NCI-H82 treated with DMSO at 0.1 percent for 48 hours (cell line): ENCODE results near the gene TESK2.
"Not testable (repeated sequence)": the region's sequence is repeated elsewhere in the genome, so short reads cannot be mapped to it uniquely, and the experiment has no call there.

Source experiments
- DNase-seq: peaks from one replicate; lab custom pipeline; 2025; ENCODE audit not compliant: unreplicated experiment; lab: John Stamatoyannopoulos, UW

The TESK2 gene

DNA sequence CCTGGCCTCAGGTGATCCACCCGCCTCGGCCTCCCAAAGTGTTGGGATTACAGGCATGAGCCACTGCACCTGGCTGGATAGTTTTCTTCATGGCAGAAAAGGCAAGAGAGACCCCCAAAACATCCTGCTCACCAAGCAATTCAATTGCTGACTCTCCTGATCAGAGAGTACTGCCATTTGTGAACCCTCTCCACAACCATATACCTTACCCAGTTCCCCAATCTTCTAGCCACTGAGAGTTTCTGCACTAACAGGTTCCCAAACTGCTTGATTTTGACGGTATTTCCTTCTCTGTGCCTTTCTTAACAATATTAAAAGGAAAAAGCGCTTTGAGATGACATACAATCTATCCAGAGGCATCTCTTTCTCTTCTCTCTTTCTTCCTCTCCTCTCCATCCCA, 110.8 kb downstream of the TESK2 start:
- no peak for DNase-seq

DNA sequence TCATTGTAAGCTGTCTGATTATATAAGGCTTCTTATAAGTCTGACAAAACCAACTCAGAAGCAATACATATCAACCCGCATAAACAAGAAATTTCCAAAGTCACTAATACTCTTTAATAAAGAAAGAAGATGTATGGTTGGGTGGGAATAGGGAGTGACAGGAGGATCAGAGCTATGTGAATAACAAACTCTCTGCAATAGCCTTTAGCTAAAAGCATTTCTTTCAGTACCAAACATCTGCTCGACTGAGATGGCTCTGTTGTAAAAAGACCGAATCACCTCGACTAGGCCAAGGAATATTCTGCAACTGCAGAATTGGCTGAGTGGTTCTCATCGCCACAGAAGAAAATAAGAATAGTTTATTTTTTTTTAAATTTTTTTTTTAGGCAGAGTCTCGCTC, 111.4 kb downstream of the TESK2 start:
- DNase-seq: no peak

DNA sequence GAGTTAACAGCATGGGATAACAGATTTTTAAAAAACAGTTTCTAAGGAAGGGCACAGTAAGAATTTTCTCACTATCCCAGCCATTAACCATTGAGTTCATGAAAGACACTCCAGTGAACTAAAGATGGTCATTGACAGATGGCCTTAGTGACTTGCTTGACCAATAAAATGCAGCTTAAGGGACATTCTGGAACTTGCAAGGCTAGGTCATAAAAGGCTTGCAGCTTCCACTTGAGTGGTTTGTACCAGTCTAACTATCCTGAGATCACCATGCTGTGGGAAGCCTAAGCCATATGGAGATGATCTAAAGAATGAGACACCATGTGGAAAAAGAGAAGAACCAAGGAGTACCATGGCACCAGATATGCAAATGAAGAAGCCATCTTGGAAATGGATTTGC, 112.8 kb downstream of the TESK2 start:
- no peak for DNase-seq

DNA sequence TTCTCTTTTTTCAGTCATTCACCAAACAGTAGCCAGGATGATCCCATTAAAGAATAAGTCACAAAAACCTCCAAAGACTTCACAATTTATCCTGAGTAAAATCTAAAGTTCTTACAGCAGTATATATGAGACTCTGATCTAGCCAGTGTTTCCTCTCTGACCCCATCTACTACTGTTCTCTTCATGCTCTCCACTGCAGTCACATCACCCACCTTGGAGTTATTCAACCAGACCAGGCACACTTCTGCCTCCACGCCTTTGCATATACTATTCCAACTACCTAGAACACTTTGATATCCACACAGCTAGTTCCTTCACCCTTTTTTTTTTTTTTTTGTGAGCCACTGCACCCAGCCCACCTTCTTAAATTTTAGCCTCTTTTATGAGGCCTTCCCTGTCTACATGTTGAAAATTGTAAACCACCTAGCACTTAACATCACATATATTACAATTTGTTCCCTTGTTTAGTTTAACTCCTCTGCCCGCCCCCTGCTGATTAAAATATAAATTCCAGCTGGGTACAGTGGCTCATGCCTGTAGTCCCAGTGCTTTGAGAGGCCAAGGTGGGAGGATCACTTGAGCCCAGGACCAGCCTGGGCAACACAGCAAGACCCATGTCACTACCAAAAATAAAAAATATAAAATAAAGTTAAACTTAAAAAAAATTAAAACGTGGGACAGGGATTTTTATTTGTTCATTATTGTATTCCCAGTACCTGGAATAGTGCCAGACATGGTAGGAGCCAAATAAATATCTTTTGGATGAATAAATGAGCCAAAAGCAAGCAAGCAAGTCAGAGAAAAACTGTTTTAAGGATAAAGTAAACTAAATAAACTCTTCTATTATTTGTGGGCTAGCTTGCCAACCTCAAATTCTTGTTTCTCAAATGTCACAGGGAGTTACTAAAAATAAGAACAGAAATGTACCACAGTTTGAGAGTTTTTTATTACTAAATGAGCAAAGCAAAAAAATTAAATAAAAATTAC, 115.6 kb downstream of the TESK2 start:
- no peak for DNase-seq

DNA sequence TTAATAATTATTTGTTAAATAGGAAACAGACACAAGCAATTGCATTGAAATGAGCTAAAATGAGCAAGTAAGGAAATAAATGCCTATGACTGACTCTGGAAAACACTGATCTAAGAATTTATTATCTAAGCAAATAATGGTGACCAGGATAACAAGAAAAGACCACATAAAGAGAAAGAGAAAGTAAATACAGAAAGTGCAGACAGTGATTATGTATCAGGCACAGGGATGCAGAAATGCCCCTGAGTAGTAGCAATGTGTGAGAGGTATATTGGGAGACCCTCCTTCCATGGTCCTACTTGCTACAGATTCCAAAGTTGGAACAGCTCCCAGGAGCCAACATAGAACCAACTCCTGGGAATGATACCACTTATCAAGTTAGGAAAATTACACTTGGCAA, 117.4 kb downstream of the TESK2 start:
- DNase-seq: no peak

DNA sequence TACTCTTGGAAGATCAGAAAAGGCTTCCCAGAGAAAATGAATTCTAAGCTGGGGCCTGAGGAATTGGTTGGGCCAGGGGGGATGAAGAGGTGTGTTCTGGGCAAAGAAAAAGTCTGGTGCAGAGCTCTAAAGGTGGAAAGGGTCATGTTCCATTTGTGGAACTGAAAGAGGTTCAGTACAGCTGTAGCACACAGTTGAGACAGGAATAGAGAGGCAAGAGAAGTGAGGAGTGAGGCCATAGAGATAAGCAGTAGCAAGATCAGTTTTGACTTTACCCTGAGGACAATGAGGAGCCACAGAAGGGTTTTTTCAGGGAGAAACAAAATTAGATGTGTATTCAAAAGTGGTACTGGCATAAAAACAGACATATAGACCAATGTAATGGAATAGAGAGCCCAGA, 120.4 kb downstream of the TESK2 start:
- DNase-seq: no peak

DNA sequence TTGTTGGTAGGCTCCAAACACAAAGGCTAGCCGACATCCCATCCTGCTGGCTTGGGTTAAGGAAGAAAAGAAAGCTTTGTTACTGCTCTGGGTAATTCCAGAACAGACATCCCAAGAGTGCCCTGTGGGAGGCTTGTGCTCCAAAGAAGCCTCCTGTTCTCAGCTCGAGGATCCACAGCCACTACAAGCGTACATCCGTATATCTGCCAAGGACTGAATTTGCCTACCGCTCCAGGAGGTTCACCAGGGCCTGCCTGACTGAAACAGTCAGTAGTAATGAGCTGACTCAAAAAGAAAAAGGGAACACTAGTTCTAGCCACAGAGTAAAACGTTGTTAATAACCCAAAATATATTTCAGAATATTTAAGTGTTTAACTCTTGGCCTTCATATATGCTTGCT, 125.9 kb downstream of the TESK2 start:
- DNase-seq: no peak

DNA sequence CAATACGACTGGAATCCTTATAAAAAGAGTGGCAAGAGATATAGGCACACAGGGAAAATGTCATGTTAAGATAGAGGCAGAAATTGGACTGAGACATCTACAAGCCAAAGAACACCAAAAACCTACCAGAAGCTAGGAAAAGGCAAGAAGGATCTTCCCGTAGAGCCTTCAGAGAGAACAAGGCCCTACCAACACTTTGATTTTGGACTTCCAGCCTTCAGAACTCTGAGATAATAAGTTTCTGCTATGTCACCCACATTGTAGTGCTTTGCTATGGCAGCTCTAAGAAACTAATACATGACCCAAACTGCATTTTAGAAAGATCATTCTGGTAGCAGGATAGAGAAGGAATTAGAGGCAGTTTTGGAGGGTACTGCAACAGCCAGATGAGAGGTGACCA, 126.7 kb downstream of the TESK2 start:
- no peak for DNase-seq

DNA sequence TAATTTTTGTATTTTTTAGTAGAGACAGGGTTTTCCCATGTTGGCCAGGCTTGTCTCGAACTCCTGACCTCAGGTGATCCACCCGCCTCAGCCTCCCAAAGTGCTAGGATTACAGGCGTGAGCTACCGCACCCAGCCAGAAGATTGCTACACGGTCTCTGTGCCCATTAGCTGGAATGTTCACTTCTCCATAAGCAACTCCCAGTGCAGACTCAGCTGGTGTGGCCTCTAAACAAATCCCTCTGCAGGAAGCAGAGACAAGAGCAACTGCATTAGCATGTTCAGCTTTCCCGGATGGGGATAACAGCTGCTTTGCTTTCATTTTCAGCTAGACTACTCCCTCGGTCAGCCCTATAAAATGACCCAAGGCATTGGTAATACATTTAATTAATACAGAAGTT, 130.0 kb downstream of the TESK2 start:
- not testable (repeated sequence) for DNase-seq

DNA sequence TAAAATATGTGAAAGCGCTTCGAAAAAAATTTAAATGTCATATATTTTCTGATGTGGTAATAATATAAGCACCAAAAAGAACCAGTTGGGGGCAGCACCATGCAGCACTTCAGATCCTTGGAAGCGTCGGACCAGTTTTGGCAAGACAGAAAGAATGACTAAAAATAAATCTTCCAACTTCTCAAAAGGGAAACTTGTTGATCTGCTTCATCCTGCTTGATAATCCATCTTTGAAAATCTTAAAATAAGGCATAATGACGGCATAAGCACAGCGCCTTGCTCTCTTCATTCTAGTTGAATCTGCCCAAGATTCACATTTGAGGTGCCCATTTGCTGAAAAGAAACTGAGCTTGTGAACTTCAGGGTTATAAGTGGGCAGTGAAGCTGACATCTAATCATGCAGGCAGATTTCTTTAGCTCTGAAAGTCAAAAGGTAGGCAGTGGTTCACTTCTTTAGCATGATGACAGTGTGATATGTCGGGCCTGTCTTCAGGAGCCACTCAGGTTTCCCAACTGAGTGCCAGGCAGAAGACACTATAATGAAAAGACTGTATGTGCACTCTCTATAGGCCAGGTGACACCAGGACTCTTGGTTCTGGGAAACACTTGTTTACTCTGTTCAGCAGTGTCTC, 131.0 kb downstream of the TESK2 start:
- DNase-seq: no peak

DNA sequence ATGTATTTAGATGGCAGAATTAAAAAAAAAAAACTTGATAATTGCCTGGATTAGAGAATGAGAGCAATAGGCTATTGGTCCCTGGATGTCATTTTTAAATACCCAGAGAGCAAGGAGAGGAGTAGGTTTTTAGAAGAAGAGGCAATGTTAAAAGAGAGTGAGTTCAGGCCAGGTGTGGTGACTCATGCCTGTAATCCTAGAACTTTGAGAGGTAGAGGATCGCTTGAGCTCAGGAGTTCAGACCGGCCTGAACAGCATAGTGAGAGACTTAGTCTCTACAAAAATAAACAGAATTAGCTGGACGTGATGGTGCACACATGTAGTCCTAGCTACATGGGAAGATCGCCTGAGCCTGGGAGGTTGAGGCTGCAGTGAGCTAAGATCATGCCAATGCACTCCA, 134.8 kb downstream of the TESK2 start:
- no peak for DNase-seq

DNA sequence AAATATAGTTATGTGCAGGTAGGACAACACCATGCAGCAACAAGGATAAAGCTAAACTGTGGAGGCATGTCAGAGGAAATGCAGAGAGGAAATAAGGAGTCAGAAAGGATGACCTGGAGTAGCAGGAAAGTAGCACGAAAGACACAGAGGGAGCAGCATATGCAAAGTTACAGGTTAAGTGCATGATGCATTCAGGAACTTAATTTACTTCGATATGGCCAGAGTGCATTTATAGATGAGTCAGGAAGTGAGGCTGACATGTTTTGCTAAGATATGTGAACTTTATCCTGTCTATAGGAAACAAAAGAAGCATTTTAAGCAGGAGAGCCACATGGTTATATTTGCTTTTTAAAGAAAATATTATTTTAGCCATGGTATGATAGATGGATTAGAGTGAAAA, 135.3 kb downstream of the TESK2 start:
- DNase-seq: no peak

DNA sequence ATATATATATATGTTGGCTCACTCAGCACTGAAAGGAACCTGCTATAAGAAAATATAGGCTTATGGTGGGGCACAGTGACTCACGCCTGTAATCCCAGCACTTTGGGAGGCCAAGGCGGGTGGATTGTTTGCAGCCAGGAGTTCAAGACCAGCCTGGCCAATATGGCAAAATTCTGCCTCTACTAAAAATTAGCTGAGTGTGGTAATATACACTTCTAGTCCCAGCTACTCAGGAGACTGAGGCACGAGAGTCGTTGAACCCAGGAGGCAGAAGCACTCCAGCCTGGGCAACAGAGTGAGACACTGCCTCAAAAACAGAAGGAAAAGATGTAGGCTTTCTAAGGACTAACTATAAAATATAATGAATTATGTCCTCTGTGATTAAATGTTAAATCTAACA, 136.1 kb downstream of the TESK2 start:
- no peak for DNase-seq

DNA sequence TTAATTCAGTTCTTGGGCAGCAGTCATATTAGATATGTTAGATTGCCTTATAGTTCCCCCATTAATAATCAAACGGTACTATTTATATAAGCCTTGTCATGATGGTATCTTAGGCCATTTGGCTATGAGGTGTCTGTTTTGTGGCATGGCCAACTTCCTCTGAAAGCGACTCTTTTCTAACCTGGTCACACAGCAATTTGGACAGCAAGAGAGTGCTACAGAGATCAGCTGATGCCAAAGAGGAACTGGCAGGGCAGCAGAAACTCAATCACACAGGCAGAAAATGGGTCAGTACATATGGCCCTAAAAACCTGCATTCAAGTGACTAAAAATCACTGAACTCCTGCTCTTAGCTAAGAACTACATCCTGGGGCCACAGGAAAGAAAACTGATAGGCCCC, 137.3 kb downstream of the TESK2 start:
- DNase-seq: no peak

DNA sequence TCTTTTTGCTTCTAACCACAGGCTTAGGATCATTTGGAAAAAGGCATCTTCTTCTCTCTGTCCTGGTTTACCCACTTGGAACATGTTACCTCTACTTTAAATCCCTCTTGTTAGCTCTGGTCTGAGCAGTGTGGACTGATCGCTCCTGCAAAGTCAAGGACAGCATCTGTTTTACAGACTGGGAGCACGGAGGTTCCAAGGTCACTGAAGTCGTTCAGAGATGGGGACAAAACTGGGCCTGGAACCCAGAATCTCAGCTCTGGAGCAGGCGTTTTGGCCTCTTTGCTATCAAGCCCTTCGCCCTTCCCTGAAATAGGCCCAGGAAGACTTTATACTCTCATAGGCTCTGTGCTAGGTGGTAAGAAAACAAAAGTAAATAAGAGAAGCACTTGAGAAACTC, 139.5 kb downstream of the TESK2 start:
- no peak for DNase-seq

DNA sequence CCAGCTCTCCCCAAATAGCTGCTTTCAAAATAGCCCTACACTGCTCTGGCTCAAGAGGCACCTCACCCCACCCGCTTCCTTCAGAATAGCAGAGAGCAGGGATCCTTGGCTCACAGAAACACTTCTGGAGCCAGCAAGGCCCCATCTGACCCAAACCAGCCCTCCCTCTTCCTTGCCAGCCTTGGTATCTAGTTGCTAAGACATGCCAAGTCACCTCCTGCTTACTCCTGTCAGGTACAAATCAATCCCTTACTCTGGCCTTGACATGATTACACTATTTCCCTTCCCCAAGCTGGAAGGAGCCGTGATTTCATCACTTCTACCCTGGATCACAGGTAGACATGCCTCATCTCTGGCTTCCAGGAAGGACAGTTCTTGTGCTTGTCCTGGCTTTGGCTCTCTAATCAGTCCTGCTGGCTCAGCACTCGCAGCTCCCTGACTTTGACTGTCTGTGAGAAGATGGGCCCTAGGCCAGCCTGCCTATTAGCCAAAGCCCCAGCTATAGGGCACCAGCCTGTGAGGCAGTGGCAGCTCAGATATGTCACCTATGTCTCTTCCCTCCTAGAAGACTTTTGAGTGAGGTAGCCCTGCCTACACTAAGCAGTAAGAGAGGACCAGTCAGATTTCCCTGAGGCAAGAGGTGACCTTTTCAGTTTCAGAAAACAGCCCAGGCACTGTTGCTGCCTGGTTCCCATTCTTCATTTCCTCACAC, 141.8 kb downstream of the TESK2 start:
- DNase-seq: no peak

DNA sequence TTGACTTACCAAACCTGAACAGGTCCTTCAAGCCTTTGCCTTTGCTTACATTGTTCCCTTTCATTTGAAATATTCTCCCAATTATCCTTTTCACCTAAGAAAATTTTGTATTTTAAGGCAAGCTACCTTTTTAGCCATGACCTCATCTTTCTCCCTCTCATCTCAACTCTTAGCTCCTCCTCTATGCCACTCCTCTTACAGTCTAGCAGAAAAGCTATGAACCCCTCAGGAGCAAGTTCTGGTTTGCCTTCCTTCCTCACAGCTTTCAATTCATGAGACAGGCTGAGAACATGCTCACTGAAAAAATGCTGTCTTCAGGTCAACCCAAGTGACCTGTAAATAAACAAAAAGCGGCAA, 142.4 kb downstream of the TESK2 start:
- no peak for DNase-seq

DNA sequence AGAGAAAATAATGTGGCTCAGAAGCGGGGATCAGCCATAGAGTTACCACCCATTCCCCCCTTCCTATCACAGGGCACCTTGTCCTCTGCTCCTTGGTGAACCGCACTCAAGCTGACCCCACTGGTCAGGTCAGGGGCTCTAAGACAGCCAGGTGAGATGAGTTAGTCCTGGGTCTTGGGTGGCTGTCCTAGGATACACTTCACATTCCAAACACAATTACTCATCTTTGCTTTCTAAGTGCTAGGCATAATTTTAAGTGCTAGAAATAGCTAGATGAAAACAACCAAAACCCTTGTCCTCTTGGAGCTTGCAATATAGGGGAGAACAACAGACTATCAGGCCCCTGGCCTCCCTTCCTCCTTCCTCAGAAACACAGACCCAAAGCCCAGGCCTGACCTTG, 142.9 kb downstream of the TESK2 start:
- no peak for DNase-seq

DNA sequence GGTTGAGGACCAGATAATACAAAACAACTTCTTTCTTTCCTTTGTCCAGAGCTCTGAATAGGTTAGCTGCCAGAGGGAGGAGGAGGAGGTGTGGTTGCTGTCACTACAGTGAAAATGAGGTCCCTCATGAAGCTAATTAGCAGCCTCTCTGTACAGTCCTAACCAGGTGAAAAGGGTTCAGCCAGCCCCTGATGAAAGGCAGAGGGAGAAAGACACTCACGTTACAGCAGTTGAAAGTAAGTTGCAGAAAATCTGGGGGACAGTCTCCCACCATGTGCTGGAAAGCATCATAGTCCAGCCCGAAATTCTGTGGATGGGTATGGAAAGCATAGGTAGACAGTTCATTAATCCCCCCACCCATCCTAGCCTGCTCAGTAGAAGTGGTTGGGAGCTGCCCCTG, 144.5 kb downstream of the TESK2 start:
- no peak for DNase-seq

DNA sequence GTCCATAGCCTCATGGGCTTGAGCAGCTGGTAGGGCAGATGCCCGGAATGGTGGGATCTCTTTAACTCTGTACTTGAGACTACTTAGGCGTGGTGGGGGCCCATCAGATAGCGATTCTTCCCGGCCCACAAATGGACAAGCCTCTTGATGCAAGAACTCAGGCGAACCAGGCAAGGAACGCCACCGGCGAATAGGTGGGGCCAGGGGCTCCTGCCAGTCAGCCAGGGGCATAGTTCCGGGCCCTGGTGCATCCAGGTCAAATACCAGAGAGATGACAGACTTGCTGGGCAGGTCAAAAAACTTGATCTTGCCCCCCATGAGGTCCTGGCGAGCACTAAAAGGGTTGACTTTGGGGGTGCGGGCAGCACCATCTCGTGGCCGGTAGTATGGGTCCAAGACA, 145.9 kb downstream of the TESK2 start:
- no peak for DNase-seq

DNA sequence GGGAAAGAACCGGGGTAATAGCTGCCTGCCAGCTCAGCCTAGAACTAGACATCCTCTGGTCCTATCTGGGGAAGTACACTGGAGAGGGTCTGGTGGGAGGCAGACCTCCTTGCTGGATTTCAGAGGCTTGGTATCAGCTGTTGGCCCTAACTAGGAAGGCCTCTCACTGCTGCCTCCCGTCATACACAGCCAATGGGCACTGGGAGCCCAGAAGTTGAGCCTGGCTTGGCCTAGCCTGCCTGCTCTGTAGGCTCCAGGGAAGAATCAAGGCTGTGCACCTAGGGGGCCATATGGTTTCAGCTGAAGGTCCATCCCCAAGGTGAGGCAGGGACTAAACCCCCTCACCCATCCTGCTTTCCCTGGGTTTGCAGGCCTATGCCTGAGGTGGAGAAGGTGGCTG, 146.5 kb downstream of the TESK2 start:
- no peak for DNase-seq
